RPMI7951 (cell line): ENCODE data around the gene FLNB. TPM values are rescaled to one million over a fixed set of nuclear protein-coding genes. Genes with fewer than 3 reads are reported as not detected.

Experiments used
- DNase-seq: peaks from one replicate; pipeline ENCODE4 v3.0.0-alpha.2; 2012; ENCODE audit warnings: low read depth
- total RNA-seq: library from RNA; depleted of rRNA; stranded (reverse); fragments of >200 nt; shearing (Covaris generic); gene quantifications from 2 replicates; pipeline ENCODE4 v1.2.3, GENCODE V29; 2014

The FLNB gene
- total RNA-seq, 1 experiment from 2014 or later = 104 TPM

- DNase-seq = no peak
Observed at GRCh38 chr3:58009026-58009748, 965 bp downstream of the FLNB start.

- DNase-seq = no peak
Observed at GRCh38 chr3:58009749-58010535, 1.7 kb downstream of the FLNB start.

DNA sequence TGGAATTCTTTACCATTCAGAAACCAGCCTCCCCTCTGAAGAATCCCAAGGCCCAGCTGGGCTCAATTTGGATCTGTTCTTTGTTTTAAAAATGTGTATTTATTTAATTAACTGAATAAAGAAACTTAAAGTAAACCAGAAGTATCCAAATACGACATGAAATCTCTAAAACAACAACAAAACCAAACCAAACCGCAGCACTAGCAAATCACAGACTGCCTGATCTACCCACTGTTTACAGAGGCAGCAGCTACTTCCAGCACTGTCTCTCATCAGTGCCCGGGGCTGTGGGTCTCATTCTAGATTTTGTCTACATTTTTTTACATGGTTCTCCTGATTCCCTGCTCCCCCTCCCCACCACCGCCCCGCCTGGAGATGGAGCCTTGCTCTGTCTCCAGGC, 2.3 kb downstream of the FLNB start:
- DNase-seq = peak; percentile 40

GRCh38 chr3:58011580-58011979, 3.4 kb downstream of the FLNB start:
- no peak for DNase-seq

- DNase-seq = no peak
Observed at GRCh38 chr3:58012302-58012701, 4.1 kb downstream of the FLNB start.

GRCh38 chr3:58013099-58013498, 4.9 kb downstream of the FLNB start:
- DNase-seq = no peak

GRCh38 chr3:58013973-58014649, 5.9 kb downstream of the FLNB start:
- DNase-seq = peak; percentile 99

GRCh38 chr3:58015520-58015915, 7.3 kb downstream of the FLNB start:
- no peak for DNase-seq

DNA sequence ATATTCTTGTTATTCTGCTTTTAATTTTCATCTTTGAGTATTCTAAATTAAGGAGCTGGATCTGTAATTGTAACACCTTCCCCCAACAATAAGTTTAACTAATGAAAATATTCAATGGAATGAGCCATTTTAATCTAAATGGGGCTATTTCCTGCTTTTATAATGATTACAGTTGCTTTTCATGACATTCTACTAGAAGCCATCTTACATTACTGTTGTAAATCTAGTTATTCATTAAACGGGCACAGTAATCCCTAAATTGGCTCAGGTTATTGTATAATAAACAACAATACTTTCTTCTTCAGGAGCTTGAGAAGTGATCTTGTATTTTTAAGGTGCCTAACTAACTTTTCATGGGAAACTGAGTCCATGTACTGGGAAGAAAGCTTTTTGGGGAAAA, 8.5 kb downstream of the FLNB start:
- no peak for DNase-seq

DNA sequence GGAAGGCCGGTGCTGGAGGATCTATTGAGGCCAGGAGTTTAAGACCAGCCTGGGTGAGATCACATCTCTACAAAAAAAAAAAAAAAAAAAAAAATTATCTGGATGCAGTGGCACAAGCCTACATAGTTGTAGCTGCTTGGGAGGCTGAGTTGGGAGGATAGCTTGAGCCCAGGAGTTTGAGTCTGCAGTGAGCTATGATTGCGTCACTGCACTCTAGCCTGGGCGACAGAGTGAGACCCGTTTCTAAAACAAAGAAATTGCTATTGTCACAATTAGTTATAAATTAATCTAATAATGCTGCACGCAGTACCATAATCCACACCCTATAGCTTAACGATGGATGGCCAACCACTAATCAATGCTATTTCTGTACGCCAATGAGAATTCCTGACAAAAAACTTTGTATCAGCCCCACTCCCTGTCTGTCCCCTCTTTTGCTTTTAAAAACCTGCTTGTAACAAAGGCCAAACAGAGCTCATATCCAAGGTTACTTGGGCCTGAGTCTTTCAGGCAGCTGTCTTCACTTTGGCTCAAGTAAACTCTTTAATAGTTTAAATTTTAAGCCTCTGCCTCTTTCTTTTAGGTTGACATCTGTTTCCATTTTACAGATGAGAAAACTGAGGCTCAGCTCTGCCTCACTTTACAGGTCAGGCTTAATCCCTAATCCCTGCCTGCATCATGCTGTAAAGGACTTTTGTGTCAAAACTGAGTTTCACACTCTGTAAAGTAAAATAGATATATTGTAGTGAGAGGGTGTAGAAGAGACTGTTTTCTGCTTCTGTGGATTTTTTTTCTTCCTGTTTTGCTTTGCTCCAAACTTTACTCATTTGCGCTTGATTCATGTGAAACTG, 10.9 kb downstream of the FLNB start:
- no peak for DNase-seq

GRCh38 chr3:58020783-58021071, 12.5 kb downstream of the FLNB start:
- DNase-seq = no peak

GRCh38 chr3:58021072-58021959, 13.1 kb downstream of the FLNB start:
- no peak for DNase-seq

GRCh38 chr3:58021962-58022361, 13.7 kb downstream of the FLNB start:
- DNase-seq = no peak

DNA sequence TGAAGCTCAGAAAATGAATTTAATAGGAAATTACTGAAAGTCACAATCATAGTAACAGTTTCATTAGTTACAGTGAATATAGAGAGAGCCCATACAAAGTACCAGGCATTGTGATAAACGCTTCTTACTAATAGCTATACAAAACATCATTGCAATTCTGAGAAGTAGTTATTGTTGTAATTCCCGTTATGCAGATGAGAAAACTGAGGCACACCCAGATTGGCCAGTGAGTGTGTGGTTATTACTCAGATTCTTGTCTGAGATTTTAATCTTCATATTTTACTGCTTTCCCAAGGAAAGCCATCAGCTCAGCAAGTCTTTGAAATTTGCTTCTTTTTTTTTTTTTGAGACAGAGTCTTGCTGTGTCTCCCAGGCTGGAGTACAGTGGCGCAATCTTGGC, 14.3 kb downstream of the FLNB start:
- no peak for DNase-seq

DNA sequence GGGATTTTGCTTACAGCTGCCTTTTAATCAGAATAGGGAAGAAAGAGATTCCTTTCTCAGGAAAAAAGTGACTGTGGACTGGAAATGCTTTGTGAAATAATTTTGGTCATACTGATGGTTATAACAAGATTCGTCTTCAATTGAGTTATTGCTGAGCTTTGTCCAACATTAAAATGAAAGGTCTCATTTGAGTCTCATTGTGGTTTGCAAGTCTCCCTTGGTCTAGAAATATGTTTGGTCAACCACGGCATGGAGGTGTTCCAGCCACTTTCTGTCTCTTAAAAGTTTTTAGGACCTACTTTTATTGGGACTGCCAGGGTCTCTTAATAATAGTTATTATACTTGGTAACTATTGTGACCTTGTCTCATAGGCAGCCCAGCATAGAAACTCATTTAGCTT, 15.3 kb downstream of the FLNB start:
- no peak for DNase-seq

- DNase-seq = no peak
Observed at GRCh38 chr3:58025406-58025805, 17.2 kb downstream of the FLNB start.

DNA sequence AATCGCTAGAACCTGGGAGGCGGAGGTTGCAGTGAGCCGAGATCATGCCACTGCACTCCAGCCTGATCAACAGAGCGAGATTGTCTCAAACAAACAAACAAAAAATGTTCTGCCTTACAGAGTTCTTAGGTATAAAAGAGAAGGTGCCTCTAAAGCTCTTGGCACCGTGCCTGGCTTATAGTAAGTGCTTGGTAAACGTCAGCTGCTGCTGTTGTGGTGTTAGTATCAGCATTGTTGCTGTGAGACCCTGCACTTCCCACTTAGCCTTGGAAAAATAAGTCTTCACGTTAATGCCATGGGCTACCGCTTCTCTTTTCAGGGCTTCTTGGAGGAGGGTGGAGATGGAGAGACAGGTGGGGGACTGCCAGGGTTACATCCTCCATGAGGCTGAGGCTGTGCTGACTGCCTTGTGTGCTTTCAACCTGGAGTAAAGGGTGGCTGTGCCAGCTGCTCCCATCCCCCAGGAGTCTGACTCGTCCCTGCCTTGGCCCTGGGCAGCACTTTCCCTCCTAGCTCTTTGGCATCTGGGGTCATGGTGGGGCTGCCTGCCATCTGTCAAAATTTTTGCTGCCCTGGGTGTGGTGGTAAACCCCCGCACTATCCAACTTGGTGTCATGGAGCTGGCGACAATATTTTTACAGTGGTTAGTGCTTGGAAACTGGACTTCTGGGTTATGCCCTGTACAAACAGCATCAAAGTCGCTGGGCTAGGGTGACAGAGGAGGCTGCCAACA, 17.8 kb downstream of the FLNB start:
- DNase-seq = no peak

DNA sequence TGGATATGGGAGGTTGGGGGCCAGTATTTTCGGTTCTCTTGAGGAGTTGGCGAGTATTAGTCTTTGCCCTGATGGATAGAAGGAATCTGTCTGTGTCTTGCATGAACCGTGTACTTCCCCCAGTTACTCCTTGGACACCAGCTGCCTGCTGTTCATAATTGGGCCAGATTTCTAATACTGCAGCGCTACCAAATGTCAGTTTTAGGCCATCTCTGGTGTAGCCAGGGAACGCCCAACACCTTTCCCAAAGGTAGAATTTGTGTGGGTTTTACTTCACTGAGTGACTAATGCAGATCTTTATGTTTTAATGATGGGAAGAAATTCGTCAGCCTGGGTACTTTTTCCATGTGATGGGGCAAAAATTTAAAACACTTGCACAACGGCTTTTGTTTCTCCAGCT, 18.4 kb downstream of the FLNB start:
- no peak for DNase-seq

DNA sequence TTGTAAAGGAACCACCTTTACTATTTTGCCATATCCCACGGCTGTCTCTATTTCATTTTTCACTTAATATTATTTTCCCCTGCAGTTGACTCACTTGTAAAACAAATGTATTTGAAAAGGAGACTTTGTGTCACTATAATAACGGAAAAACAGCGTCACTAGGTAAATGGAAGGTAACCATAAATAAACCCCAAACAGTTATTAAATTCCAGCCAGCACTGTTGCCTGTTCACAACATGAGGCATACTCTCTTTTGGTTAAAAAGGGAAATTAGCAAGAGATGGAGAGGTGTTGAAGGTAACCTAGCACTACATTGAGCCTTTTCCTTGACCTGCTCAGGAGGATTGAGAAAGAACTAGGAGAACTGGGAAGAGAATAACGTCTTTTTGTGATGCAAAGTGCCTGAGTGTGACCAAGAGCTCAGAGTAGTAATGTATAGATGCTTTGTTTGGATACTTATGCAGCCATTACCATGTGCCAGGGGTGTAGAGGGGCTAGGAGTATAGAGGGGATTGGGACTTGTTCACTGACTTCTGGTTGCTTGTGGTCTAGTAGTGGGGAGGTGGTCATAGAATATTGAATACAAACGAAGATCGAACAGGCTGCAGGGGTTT, 19.6 kb downstream of the FLNB start:
- no peak for DNase-seq

- DNase-seq = no peak
Observed at GRCh38 chr3:58028902-58029301, 20.7 kb downstream of the FLNB start.
